Coronary artery (tissue), 2 donors: ENCODE data around the gene TRPV2.
"Not testable (repeated sequence)": the region's sequence is repeated elsewhere in the genome, so short reads cannot be mapped to it uniquely, and the experiment has no call there.

Source experiments
- DNase-seq: peaks from one replicate; pipeline ENCODE4 v3.0.0-alpha.2; 2017; ENCODE audit warnings: low spot score
- H3K27ac ChIP-seq, 2 donors: fragments of 200-600 bp; sonication (generic); one replicate each; pipeline ENCODE4 v1.5.1; 2016 to 2019
- H3K4me3 ChIP-seq: fragments of 200-600 bp; sonication (generic); 2 replicates; pipeline ENCODE4 v1.5.1; 2016; ENCODE audit warnings: mild to moderate bottlenecking, moderate library complexity
- TF ChIP-seq, protein P1 (sequence below): fragments of 200-600 bp; sonication (generic); IDR thresholded peaks from one replicate; pipeline ENCODE4 v1.5.1; 2019; ENCODE audit warnings: antibody characterized with exemption

TRPV2 gene

DNA sequence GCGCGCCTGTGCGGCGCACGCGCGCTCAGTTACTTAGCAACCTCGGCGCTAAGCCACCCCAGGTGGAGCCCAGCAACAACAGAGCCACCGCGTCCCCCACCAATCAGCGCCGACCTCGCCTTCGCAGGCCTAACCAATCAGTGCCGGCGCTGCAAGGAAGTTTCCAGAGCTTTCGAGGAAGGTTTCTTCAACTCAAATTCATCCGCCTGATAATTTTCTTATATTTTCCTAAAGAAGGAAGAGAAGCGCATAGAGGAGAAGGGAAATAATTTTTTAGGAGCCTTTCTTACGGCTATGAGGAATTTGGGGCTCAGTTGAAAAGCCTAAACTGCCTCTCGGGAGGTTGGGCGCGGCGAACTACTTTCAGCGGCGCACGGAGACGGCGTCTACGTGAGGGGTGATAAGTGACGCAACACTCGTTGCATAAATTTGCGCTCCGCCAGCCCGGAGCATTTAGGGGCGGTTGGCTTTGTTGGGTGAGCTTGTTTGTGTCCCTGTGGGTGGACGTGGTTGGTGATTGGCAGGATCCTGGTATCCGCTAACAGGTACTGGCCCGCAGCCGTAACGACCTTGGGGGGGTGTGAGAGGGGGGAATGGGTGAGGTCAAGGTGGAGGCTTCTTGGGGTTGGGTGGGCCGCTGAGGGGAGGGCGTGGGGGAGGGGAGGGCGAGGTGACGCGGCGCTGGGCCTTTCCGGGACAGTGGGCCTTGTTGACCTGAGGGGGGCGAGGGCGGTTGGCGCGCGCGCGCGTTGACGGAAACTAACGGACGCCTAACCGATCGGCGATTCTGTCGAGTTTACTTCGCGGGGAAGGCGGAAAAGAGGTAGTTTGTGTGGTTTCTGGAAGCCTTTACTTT is 34.5 kb upstream of the TRPV2 start, which contains the start of gene UBB:
TSS of gene UBB (plus strand) at position 452 of the 856 bp plus-strand sequence. CDS start 817 bp downstream, outside the sequence.
- TF ChIP-seq, protein P1, sequence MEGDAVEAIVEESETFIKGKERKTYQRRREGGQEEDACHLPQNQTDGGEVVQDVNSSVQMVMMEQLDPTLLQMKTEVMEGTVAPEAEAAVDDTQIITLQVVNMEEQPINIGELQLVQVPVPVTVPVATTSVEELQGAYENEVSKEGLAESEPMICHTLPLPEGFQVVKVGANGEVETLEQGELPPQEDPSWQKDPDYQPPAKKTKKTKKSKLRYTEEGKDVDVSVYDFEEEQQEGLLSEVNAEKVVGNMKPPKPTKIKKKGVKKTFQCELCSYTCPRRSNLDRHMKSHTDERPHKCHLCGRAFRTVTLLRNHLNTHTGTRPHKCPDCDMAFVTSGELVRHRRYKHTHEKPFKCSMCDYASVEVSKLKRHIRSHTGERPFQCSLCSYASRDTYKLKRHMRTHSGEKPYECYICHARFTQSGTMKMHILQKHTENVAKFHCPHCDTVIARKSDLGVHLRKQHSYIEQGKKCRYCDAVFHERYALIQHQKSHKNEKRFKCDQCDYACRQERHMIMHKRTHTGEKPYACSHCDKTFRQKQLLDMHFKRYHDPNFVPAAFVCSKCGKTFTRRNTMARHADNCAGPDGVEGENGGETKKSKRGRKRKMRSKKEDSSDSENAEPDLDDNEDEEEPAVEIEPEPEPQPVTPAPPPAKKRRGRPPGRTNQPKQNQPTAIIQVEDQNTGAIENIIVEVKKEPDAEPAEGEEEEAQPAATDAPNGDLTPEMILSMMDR, result no peak
- H3K4me3 ChIP-seq, result peak within 1 kb of the TSS; percentile 79
- peak; percentile 97 for DNase-seq
- H3K27ac ChIP-seq, result peak within 1 kb of the TSS; percentile 94 to 95

DNA sequence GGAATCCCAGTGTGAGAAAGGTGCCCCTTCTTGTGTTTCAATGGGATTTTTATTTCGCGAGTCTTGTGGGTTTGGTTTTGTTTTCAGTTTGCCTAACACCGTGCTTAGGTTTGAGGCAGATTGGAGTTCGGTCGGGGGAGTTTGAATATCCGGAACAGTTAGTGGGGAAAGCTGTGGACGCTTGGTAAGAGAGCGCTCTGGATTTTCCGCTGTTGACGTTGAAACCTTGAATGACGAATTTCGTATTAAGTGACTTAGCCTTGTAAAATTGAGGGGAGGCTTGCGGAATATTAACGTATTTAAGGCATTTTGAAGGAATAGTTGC is 33.9 kb upstream of the TRPV2 start:
- no peak for DNase-seq
- Histone ChIP-seq H3K27ac (peak overlapping the region; percentile 94 to 95), H3K4me3 (peak overlapping the region; percentile 79)
- TF ChIP-seq, protein P1, result no peak

DNA sequence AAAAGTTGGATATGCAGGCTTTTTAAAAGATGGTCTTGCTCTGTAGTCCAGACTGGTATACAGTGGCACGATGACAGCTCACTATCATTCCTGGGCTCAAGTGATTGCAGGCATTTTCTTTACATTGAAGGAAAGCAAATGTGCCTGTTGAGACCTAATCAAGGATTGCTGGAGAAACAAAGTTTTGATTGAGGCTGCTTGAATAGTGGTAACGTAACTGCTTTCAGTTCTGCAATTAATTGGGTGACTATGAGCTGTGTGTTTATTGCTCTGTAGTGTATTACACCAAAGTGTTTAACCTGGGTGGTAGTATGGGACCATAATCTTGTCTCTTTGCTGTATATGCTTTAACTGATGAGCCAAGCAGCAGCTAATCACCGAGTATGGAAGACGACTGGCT is 32.2 kb upstream of the TRPV2 start:
- Histone ChIP-seq H3K27ac (peak overlapping the region in 1 of 2 donors; percentile 20), H3K4me3 (peak overlapping the region; percentile 37)
- TF ChIP-seq, protein P1, result no peak
- no peak for DNase-seq

- Histone ChIP-seq H3K27ac (no peak overlapping the region), H3K4me3 (peak overlapping the region; percentile 37)
- DNase-seq, result no peak
- TF ChIP-seq, protein P1, result no peak
Observed at GRCh38 chr17:16383772-16384287, 31.5 kb upstream of the TRPV2 start.

- TF ChIP-seq, protein P1, result no peak
- Histone ChIP-seq H3K27ac (no peak overlapping the region), H3K4me3 (no peak overlapping the region)
- no peak for DNase-seq
Observed at GRCh38 chr17:16384557-16384956, 30.8 kb upstream of the TRPV2 start.

DNA sequence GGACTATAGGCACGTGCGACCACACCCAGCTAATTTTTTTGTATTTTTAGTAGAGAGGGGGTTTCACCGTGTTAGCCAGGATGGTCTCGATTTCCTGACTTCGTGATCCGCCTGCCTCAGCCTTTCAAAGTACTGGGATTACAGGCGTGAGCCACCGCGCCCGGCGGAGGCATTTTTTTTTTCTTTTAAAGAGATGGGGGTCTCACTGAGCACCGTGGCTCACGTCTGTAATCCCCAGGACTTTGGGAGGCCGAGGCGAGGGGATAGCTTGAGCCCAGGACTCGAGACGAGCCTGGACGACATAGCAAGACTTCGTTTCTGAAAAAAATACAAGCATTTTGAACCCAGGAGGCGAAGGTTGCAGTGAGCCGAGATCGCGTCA is 29.3 kb upstream of the TRPV2 start:
- not testable (repeated sequence) for DNase-seq

GRCh38 chr17:16391451-16391850 is 23.9 kb upstream of the TRPV2 start:
- DNase-seq, result no peak
- no peak overlapping the region for H3K4me3 ChIP-seq
- no peak overlapping the region for H3K27ac ChIP-seq
- TF ChIP-seq, protein P1, result no peak

More for the DNA sequence above, 29.3 kb upstream of the TRPV2 start:
- peak overlapping the region; percentile 57 for H3K4me3 ChIP-seq
- H3K27ac ChIP-seq, result not testable (repeated sequence)

DNA sequence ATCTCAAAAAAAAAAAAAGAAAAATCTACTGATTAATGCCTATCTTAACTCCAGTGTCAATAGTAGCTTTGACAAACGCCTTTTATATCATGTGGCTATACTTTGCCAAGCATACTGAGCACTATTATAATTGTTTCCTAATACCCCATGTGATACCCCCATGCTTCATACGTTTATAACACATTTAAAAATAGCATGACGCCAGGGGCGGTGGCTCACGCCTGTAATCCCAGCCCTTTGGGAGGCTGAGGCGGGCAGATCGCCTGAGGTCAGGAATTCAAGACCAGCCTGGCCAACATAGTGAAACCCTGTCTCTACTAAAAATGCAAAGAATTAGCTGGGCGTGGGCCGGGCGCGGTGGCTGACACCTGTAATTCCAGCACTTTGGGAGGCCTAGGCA is 22.9 kb upstream of the TRPV2 start:
- H3K27ac ChIP-seq, result not testable (repeated sequence)

GRCh38 chr17:16395887-16396286 is 19.5 kb upstream of the TRPV2 start:
- peak overlapping the region; percentile 74 for H3K27ac ChIP-seq
- DNase-seq, result not testable (repeated sequence)

More for the DNA sequence above, 22.9 kb upstream of the TRPV2 start:
- H3K4me3 ChIP-seq, DNase-seq: not testable (repeated sequence)

DNA sequence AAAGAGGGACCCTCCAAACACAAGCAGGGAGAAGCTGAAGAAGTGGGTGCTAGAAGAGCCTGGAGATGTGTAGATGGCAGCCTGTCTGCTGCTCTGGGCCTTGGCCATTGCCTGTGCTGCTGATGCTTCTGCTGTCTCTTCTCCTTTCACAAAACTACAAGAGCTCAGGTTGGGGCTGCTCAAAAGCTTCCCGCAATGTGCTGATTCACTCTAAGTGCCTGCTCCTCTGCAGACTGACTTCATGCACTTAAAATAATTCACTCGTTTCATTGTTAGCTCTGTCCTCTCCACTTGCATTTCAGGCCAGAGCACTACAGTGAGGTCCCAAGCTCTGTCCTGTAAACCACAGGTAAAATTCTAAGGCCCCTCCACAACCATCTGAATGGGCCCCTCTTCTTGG is 18.7 kb upstream of the TRPV2 start:
- peak overlapping the region; percentile 54 to 74 for H3K27ac ChIP-seq
- not testable (repeated sequence) for DNase-seq, H3K4me3 ChIP-seq

More at GRCh38 chr17:16395887-16396286, 19.5 kb upstream of the TRPV2 start:
- not testable (repeated sequence) for H3K4me3 ChIP-seq
